Tongue (tissue), 1 donor: Measurements from ENCODE around the gene ZNF160. TPM values are rescaled to one million over a fixed set of nuclear protein-coding genes. Genes with fewer than 3 reads are reported as not detected.

Experiments used
- total RNA-seq: library from RNA; depleted of rRNA; stranded (reverse); fragments of >200 nt; gene quantifications from one replicate; pipeline ENCODE4 v1.2.3, GENCODE V29; 2014

Gene ZNF160
- total RNA-seq, 1 donor from 2014 or later = 57.2 TPM

Other genes starting within 250 kb of the ZNF160 start
- gene ZNF468, start 245.8 kb downstream of the ZNF160 start, total RNA-seq = 35.1 TPM
- 27.7 TPM for gene ZNF320, start 205.8 kb downstream of the ZNF160 start, total RNA-seq
- gene ZNF888, start 180.0 kb downstream of the ZNF160 start, total RNA-seq = 5.5 TPM
- gene ZNF816, start 140.5 kb downstream of the ZNF160 start, total RNA-seq = 11.7 TPM
- not detected for gene ERVV-1, start 89.5 kb downstream of the ZNF160 start, total RNA-seq
- not detected for gene ERVV-2, start 58.7 kb downstream of the ZNF160 start, total RNA-seq
- gene ZNF415, start 29.5 kb upstream of the ZNF160 start, total RNA-seq = 10.3 TPM
- gene ZNF347, start 55.6 kb upstream of the ZNF160 start, total RNA-seq = 8.9 TPM
- gene ZNF665, start 89.9 kb upstream of the ZNF160 start, total RNA-seq = 3.9 TPM
- 19.0 TPM for gene ZNF677, start 151.5 kb upstream of the ZNF160 start, total RNA-seq
- not detected for gene VN1R2, start 154.9 kb upstream of the ZNF160 start, total RNA-seq
- not detected for gene VN1R4, start 164.3 kb upstream of the ZNF160 start, total RNA-seq
- 6.8 TPM for gene ZNF845, start 230.3 kb upstream of the ZNF160 start, total RNA-seq